HEK293 (cell line): ENCODE data around the gene SOAT2.

Experiments used
- CTCF ChIP-seq: fragments of 450-650 bp; formaldehyde crosslinking; IDR thresholded peaks from 2 replicates; pipeline ENCODE4 v1.5.1; 2016; ENCODE audit warnings: missing biosample characterization, missing genetic modification characterization
- PRDM10 ChIP-seq: fragments of 450-650 bp; formaldehyde crosslinking; IDR thresholded peaks from 2 replicates; pipeline ENCODE4 v1.5.1; 2016; ENCODE audit warnings: missing biosample characterization, missing genetic modification characterization
- ZNF561 ChIP-seq: fragments of 450-650 bp; IDR thresholded peaks from 2 replicates; pipeline ENCODE4 v1.5.1; 2018; ENCODE audit warnings: missing biosample characterization, missing genetic modification characterization, borderline replicate concordance
- ZSCAN30 ChIP-seq: fragments of 450-650 bp; IDR thresholded peaks from 2 replicates; pipeline ENCODE4 v1.5.1; 2018; ENCODE audit warnings: missing biosample characterization, mild to moderate bottlenecking, missing genetic modification characterization, moderate library complexity

GRCh38 chr12:53060064-53060720 is 43.1 kb upstream of the SOAT2 start:
- TF ChIP-seq PRDM10 (tag by site-specific recombination) (no peak), ZNF561 (no peak), CTCF (tag by site-specific recombination) (no peak), ZSCAN30 (tag by site-specific recombination) (no peak)
